T-cell (primary cell): ENCODE results near the gene G6PC1. TPM values are rescaled to one million over a fixed set of nuclear protein-coding genes. Genes with fewer than 3 reads are reported as not detected.
"Not testable (repeated sequence)": the region's sequence is repeated elsewhere in the genome, so short reads cannot be mapped to it uniquely, and the experiment has no call there.

Source experiments
- ATAC-seq, 4 experiments: fragments of 200-7000 bp in 3 of 4; fragments of 150-1000 bp in 1 of 4; cut with Tn5 transposase; replicated peaks in 1 of 4; 1 replicate in 3 of 4; 2 replicates in 1 of 4; pipeline ENCODE4 v1.10.0; 2021; ENCODE audit warnings: moderate library complexity in 3 of 4, mild to moderate bottlenecking in 2 of 4, moderate number of reproducible peaks in 1 of 4
- CTCF ChIA-PET, 2 donors: fragments of 300-600 bp; sonication (Branson Sonifier 250); formaldehyde crosslinking; loops; one replicate each; lab custom pipeline; 2022; ENCODE audit warnings: antibody characterized with exemption in 2 of 2; lab: Charles Lee
- POLR2A ChIA-PET, 2 donors: fragments of 300-600 bp; sonication (Branson Sonifier 250); formaldehyde crosslinking; loops; one replicate each; lab custom pipeline; 2022; ENCODE audit warnings: antibody characterized with exemption in 2 of 2; lab: Charles Lee
- DNase-seq, 35 experiments: peaks; one replicate each; pipeline versions ENCODE4 v3.0.0 to v3.0.0-alpha.2; 2013 to 2023
- H3K27ac ChIP-seq: one replicate; pipeline ENCODE4 v1.5.1; 2013; ENCODE audit warnings: low read length
- H3K27me3 ChIP-seq, 2 experiments: replicated peaks in 1 of 2; 1 replicate in 1 of 2; 2 replicates in 1 of 2; pipeline versions ENCODE4 v1.6.1 to v1.7.0; 2013; ENCODE audit warnings: low read length in 1 of 2, mixed read lengths in 1 of 2; ENCODE audit not compliant: control insufficient read depth in 2 of 2, insufficient read depth in 2 of 2; ENCODE audit errors: extremely low read depth in 1 of 2
- H3K36me3 ChIP-seq, 2 donors: 1 replicate in 1 of 2; 2 replicates in 1 of 2; pipeline versions ENCODE4 v1.6.1 to v1.7.0; 2013; ENCODE audit warnings: low read length in 1 of 2; ENCODE audit not compliant: control insufficient read depth in 2 of 2, insufficient read depth in 1 of 2; ENCODE audit errors: extremely low read depth in 1 of 2
- H3K4me1 ChIP-seq, 2 experiments: 1 replicate in 1 of 2; 2 replicates in 1 of 2; pipeline versions ENCODE4 v1.6.1 to v1.7.0; 2013; ENCODE audit warnings: low read length in 2 of 2, mixed read lengths in 1 of 2; ENCODE audit not compliant: insufficient read depth in 2 of 2, control insufficient read depth in 1 of 2; ENCODE audit errors: extremely low read depth in 1 of 2
- H3K4me3 ChIP-seq, 2 donors: 1 replicate in 1 of 2; 2 replicates in 1 of 2; pipeline versions ENCODE4 v1.5.1 to v1.7.0; 2013; ENCODE audit warnings: mild to moderate bottlenecking in 2 of 2, low read length in 1 of 2, moderate library complexity in 1 of 2; ENCODE audit not compliant: control insufficient read depth in 1 of 2; ENCODE audit errors: extremely low read depth in 1 of 2
- H3K9me3 ChIP-seq: 2 replicates; pipeline ENCODE4 v1.7.0; 2013
- H3K27ac Mint-ChIP-seq, 2 donors: one replicate each; pipeline ENCODE4 v1.8.0; 2020 to 2021; ENCODE audit warnings: mild to moderate bottlenecking in 2 of 2, mixed read lengths in 2 of 2
- H3K27me3 Mint-ChIP-seq, 2 donors: one replicate each; pipeline ENCODE4 v1.8.0; 2021 to 2022; ENCODE audit warnings: mixed read lengths in 2 of 2
- H3K36me3 Mint-ChIP-seq: one replicate; pipeline ENCODE4 v1.8.0; 2021; ENCODE audit warnings: mixed read lengths
- H3K4me1 Mint-ChIP-seq, 3 donors: one replicate each; pipeline ENCODE4 v1.8.0; 2020 to 2022; ENCODE audit warnings: mixed read lengths in 3 of 3, mild to moderate bottlenecking in 1 of 3
- H3K4me3 Mint-ChIP-seq, 3 donors: one replicate each; pipeline ENCODE4 v1.8.0; 2020 to 2022; ENCODE audit warnings: mild to moderate bottlenecking in 3 of 3, mixed read lengths in 3 of 3, moderate library complexity in 3 of 3
- H3K9me3 Mint-ChIP-seq, 3 donors: one replicate each; pipeline ENCODE4 v1.8.0; 2020 to 2022; ENCODE audit warnings: mixed read lengths in 3 of 3
- WGBS: methylation state at CpG from one replicate; pipeline ENCODE4 v1.1.5; 2013; ENCODE audit warnings: missing lambda C conversion rate; ENCODE audit not compliant: insufficient coverage; 5-methylcytosine and 5-hydroxymethylcytosine counted together
- total RNA-seq, 35 experiments: library from RNA in 6 of 35; stranded (reverse) in 6 of 35; fragments of 120-200 nt in 1 of 35; gene quantifications; one replicate each; pipeline versions ENCODE4 v1.2.1 to v1.2.4 and lab custom pipeline; 2013 to 2026

Gene G6PC1
- total RNA-seq, 5 donors from 2014 or later (not counting 1 experiment from before 2014, with no cell fraction given): 0.19 to 0.30 (median 0.20) TPM; not detected in 2

- no peak for DNase-seq
- Mint-ChIP-seq H3K27me3 (peaks cover 4 to 15% of the 10 kb centered on the region in 2 donors), H3K36me3 (no peaks in the 10 kb centered on the region), H3K4me3 (no peak overlapping the region), H3K27ac (no peak overlapping the region), H3K9me3 (no peaks in the 10 kb centered on the region), H3K4me1 (peaks cover 0 to 6% (median 2%) of the 10 kb centered on the region in 3 donors)
- CTCF ChIA-PET: interaction anchor here in 1 of 2 donors (0.6 kb wide), 1 partner anchor 756 kb away, joined by 5 read pairs; no protein-coding TSS in a partner anchor
- H3K27me3 ChIP-seq: peaks cover 0 to 6% of the 10 kb centered on the region in 2 experiments
- H3K9me3 ChIP-seq: no peaks in the 10 kb centered on the region
- H3K27ac ChIP-seq: no peak overlapping the region
- H3K4me3 ChIP-seq: no peak overlapping the region
- 79% methylated on average over 4 of the region's 10 CpGs for whole genome bisulfite sequencing
- no peaks in the 10 kb centered on the region for H3K36me3 ChIP-seq
- POLR2A ChIA-PET: no interaction called here
- H3K4me1 ChIP-seq: no peaks in the 10 kb centered on the region
- no peak for ATAC-seq
Observed at GRCh38 chr17:42920106-42920900, 19.7 kb downstream of the G6PC1 start.

- ChIA-PET POLR2A (no interaction called here), CTCF (interaction anchor here in 1 of 2 donors (0.6 kb wide), 1 partner anchor 755 kb away, joined by 5 read pairs; no protein-coding TSS in a partner anchor)
- Mint-ChIP-seq H3K27me3 (peaks cover 4 to 15% of the 10 kb centered on the region in 2 donors), H3K4me3 (no peak overlapping the region), H3K9me3 (no peaks in the 10 kb centered on the region), H3K36me3 (no peaks in the 10 kb centered on the region), H3K27ac (no peak overlapping the region), H3K4me1 (peaks cover 0 to 6% (median 2%) of the 10 kb centered on the region in 3 donors)
- DNase-seq (no peak), ATAC-seq (no peak)
- Histone ChIP-seq H3K4me3 (no peak overlapping the region), H3K27ac (no peak overlapping the region), H3K36me3 (no peaks in the 10 kb centered on the region), H3K9me3 (no peaks in the 10 kb centered on the region), H3K4me1 (no peaks in the 10 kb centered on the region), H3K27me3 (peaks cover 0 to 6% of the 10 kb centered on the region in 2 experiments)
- 33% methylated on average over 1 of the region's 3 CpGs for WGBS
Observed at GRCh38 chr17:42920922-42921321, 20.3 kb downstream of the G6PC1 start.

GRCh38 chr17:42922294-42922693 lies 21.7 kb downstream of the G6PC1 start:
- Mint-ChIP-seq H3K9me3 (no peaks in the 10 kb centered on the region), H3K4me1 (peaks cover 0 to 6% (median 2%) of the 10 kb centered on the region in 3 donors), H3K4me3 (no peak overlapping the region), H3K27me3 (peaks cover 4 to 15% of the 10 kb centered on the region in 2 donors), H3K36me3 (no peaks in the 10 kb centered on the region), H3K27ac (no peak overlapping the region)
- no peaks in the 10 kb centered on the region for H3K9me3 ChIP-seq
- WGBS: 71% methylated on average over 1 of the region's 7 CpGs
- CTCF ChIA-PET: no interaction called here
- H3K4me3 ChIP-seq: no peak overlapping the region
- H3K27ac ChIP-seq: no peak overlapping the region
- DNase-seq (no peak), ATAC-seq (no peak)
- no peaks in the 10 kb centered on the region for H3K4me1 ChIP-seq
- POLR2A ChIA-PET: no interaction called here
- no peaks in the 10 kb centered on the region for H3K36me3 ChIP-seq
- H3K27me3 ChIP-seq: peaks cover 0 to 6% of the 10 kb centered on the region in 2 experiments

GRCh38 chr17:42923472-42923871 lies 22.9 kb downstream of the G6PC1 start:
- DNase-seq, ATAC-seq, H3K9me3 Mint-ChIP-seq, H3K27ac ChIP-seq, H3K4me1 Mint-ChIP-seq, H3K27ac Mint-ChIP-seq, H3K36me3 Mint-ChIP-seq, H3K9me3 ChIP-seq, CTCF ChIA-PET, H3K4me3 Mint-ChIP-seq, H3K36me3 ChIP-seq, H3K27me3 ChIP-seq, H3K4me1 ChIP-seq, H3K4me3 ChIP-seq, POLR2A ChIA-PET: not testable (repeated sequence)
- peaks cover 4 to 15% of the 10 kb centered on the region in 2 donors for H3K27me3 Mint-ChIP-seq
- no CpG with 5 or more reads among the region's 7 CpGs for WGBS

- H3K4me1 Mint-ChIP-seq: peaks cover 0 to 6% (median 2%) of the 10 kb centered on the region in 3 donors
- ChIA-PET POLR2A (interaction anchor here in 1 of 2 donors (0.7 kb wide), 1 partner anchor 376 kb away, joined by 3 read pairs; no protein-coding TSS in a partner anchor), CTCF (no interaction called here)
- no peak overlapping the region for H3K27ac ChIP-seq
- H3K27ac Mint-ChIP-seq: no peak overlapping the region
- no peaks in the 10 kb centered on the region for H3K4me1 ChIP-seq
- no peaks in the 10 kb centered on the region for H3K9me3 ChIP-seq
- no peak overlapping the region for H3K4me3 ChIP-seq
- DNase-seq (no peak), ATAC-seq (no peak)
- H3K4me3 Mint-ChIP-seq: no peak overlapping the region
- WGBS: 32% methylated on average over 4 of the region's 5 CpGs
- no peaks in the 10 kb centered on the region for H3K36me3 ChIP-seq
- peaks cover 0 to 13% of the 10 kb centered on the region in 2 donors for H3K27me3 Mint-ChIP-seq
- no peaks in the 10 kb centered on the region for H3K9me3 Mint-ChIP-seq
- H3K36me3 Mint-ChIP-seq: no peaks in the 10 kb centered on the region
- no peaks in the 10 kb centered on the region for H3K27me3 ChIP-seq
Observed at GRCh38 chr17:42924891-42925290, 24.3 kb downstream of the G6PC1 start.

- Histone ChIP-seq H3K9me3 (no peaks in the 10 kb centered on the region), H3K36me3 (no peaks in the 10 kb centered on the region), H3K27me3 (peaks cover 0 to 10% of the 10 kb centered on the region in 2 experiments), H3K4me3 (no peak overlapping the region), H3K4me1 (no peaks in the 10 kb centered on the region), H3K27ac (no peak overlapping the region)
- no peak overlapping the region for H3K4me3 Mint-ChIP-seq
- peak in 8 of 35 experiments; percentile 3 to 33 (median 6) for DNase-seq
- peak in 2 of 4 experiments; percentile 22 to 49 for ATAC-seq
- no peaks in the 10 kb centered on the region for H3K27me3 Mint-ChIP-seq
- no peaks in the 10 kb centered on the region for H3K36me3 Mint-ChIP-seq
- no peaks in the 10 kb centered on the region for H3K9me3 Mint-ChIP-seq
- no peak overlapping the region for H3K27ac Mint-ChIP-seq
- POLR2A ChIA-PET: no interaction called here
- H3K4me1 Mint-ChIP-seq: peaks cover 0 to 2% (median 0%) of the 10 kb centered on the region in 3 donors
- CTCF ChIA-PET: interaction anchor here in 1 of 2 donors (1.2 kb wide), 1 partner anchor 351 kb away, joined by 3 read pairs; no protein-coding TSS in a partner anchor
- WGBS: 56% methylated on average over 5 of the region's 9 CpGs
Observed at GRCh38 chr17:42928714-42929496, 28.3 kb downstream of the G6PC1 start.
